HG03064 (cell line): ENCODE measurements around the gene ARIH1.

Experiments
- ATAC-seq: cut with Tn5 transposase; IDR thresholded peaks from one replicate; pipeline ENCODE4 v1.9.1; 2021; ENCODE audit warnings: low read depth; ENCODE audit not compliant: unreplicated experiment

Gene ARIH1

DNA sequence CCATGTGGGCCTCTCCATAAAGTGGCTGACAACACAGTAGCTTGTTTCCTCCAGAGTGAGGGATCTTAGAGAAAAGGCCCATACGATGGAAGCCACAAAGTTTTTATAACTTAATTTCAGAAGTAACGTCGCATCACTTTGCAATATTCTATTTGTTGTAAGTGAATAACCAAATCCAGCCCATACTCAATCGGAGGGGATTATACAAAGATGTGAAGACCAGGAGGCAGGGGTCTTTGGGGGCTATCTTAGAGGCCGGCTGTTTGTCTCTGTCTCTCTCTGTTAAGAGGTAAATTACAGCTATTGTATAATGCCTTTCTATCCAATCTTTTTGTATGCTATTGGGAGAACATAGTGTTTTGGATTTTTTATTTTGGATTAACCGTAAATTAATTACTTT lies 9.1 kb downstream of the ARIH1 start:
- no peak for ATAC-seq

DNA sequence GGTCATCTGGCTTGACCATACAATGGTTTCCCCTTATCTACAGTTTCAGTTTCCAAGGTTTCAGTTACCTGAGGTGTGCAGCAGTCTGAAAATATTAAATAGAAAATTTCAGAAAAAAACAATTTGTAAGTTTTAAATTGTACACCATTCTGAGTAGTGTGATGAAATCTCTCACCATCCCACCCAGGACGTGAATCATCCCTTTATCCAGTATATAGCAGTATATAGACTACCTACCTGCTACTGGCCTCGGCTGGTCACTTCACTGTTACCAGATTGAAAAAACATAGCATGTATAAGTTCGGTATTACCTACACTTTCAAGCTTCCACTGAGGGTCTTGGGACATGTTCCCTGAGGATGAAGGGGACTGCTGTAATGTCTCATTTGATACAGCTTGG lies 12.0 kb downstream of the ARIH1 start:
- ATAC-seq: no peak

DNA sequence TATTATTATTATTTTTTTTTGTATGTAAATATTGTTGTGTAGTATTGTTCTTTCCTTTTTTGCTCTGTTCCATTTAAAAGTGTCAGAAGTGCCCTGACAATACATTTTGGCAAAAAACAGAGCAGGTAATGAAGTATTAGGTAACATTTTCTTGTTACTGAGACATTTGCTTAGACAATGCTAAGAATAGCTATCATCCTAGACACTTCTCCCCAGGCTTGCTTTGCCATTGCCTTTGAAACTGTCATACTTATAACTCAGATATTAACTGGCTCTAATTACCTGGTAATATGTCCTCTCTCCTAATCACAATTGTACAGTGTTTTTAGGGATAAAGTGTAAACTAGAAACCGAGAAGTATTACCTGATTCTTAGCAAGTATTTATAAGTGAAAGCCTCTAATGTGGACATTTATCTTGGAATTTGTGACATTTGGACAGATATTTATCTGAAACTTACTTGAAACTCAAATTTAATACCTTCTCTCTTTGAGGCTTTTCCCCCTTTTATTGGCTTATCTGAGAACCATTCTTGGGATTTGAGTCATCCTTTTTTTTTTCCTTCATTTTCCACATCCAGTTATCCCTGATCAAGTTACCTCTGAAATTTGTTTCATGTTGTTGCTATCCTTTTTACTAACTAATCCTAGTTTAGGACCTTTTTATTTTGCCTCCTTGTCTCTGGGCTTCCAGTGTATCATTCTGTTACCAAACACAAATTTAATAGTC lies 13.1 kb downstream of the ARIH1 start:
- no peak for ATAC-seq

DNA sequence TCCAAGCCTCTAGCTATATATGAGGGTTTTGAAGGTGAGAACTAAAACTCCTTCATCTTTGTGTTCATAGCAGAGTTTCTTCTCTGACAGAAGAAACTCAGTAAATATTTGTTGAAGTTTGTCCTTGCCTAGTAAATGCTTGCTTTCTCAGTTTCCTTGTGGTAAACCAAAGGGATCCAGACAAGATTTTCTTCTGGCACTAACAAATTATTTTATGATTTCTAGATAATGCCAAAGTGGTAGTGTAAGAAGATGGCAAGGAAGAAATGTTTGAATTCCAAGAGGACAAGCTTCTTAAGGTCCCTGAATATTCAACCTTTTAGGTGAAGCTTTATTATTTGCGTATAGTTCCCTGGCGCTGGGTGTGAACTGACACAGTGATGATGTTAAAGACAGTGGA lies 14.4 kb downstream of the ARIH1 start:
- ATAC-seq: no peak

DNA sequence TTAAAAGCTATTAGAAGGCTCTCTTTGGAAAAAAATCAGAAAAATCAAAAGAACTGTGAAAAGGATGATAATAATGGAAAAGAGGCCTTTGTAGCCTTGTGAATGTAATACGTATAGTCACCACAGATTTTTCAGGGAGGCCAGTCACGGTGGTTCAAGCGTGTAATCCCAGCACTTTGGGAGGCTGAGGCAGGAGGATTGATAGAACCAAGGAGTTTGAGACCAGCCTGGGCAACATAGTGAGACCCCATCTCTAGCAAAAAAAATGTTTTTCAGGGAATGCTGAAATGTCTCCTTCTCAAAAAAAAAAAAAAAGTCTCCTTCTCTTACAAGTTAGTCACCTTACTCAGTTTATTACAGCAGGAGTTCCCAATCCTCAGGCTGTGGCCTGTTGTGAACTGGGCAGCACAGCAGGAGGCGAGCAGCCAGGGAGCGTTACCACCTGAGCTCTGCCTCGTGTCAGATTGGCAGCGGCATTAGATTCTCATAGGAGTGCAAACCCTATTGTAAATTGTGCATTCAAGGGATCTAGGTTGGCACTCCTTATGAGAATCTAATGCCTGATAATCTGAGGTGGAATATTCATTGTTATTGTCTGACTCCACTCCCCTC lies 15.9 kb downstream of the ARIH1 start:
- no peak for ATAC-seq

DNA sequence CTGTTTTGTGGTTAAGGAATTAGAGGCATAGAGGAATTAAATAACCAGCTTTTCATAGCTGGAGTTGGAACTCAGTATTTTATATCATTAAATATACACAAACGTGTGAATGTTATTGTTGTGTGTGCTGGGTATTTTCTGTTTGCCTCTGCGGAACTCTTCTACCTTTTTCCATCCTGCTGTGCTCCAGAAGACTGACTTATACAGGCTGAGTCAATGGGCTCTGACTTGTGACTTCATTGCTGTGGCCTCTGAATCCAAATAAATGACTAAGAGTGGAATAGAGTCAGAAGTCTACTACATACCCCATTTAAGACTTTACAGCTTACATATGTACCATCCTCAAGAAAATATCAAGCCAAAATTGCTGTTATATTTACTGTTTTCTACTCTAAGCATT lies 17.6 kb downstream of the ARIH1 start:
- ATAC-seq: no peak

DNA sequence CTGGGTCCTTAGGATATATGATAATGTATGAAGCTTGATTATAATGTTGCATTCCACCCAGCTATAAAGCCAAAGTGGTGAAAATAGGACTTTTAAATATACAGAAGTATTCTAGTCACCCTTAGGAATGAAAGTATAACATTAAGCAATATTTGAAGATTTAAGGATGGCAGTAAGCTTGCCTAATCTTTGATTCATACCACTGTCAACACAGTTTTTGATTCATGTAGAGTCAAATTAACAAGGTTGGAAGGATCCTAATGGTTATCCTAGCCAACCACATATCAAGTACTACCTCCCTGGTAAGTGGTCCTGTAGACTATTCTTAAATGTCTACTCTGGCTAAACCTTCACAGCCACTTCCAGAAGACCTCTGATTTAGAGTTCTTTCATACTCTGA lies 18.6 kb downstream of the ARIH1 start:
- no peak for ATAC-seq

DNA sequence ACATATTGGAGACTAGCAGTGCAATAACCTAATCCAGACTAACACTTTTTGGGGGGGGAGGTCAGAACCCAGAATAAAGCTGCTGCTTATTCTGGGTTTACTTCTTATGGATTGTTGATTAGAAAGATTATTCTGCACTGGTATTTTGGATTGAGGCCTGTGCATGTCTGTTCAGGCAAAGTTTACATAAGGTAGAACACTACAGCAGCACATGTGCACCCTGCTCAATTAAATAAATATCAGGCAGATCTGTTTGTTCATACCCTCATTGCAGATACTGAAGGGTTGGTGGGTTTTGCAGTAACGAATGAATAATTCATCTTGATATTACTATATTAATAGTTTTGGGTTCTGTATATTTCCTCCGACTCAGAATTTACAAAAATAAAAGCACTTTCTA lies 19.1 kb downstream of the ARIH1 start:
- ATAC-seq: no peak

DNA sequence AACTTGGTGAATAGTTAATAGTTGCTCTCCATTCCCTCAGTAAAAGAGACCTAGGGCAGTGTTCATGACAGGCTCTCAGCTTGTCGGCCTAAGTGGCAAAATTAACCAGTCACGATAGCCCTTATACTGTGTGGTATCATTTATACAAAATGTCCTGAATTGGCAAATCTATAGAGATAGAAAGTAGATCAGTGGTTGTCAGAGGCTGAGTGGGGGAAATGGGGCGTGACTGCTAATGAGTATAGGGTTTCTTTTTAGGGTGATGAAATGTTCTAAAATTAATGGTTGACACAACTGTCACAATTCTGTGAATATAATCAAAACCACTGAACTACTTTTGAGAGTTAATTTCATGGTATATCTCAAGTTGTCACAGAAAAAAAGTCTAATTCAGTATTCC lies 20.9 kb downstream of the ARIH1 start:
- no peak for ATAC-seq

DNA sequence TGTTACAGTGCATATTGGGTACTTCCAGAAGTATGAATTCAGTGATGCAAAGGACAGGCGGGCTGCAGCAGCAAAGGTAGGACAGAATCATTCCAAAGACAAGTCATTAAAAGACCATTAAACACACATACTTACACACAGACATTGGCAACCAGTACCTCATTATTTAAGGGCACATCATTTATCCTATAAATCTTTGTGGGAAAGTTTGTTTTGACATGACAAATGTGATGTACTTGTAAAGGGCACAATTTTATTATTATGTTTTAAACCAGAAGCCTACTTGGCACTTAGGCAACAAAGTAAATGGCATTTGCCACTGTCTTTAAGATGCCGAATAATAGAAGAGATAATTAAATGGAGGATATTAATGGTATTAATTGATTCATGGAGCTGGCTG lies 22.7 kb downstream of the ARIH1 start:
- no peak for ATAC-seq

DNA sequence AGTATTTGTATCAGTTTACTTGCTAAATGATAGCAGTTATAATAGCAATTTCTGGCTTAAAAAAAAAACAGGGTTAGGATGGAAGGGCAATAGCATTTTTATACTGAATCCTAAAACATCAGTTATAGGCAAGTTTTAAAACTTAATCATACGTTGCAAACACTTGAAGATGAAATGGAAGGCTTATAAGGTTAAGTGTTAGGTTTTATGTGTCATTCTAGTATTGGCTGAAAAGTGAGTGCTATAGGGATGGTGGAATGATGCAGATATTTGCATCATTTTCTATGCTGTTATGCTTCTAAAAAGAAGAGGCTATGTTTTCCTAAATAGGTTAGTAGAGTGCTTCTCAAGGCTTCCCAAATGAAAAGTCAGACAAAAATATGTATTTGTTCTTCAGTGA lies 23.3 kb downstream of the ARIH1 start:
- no peak for ATAC-seq

DNA sequence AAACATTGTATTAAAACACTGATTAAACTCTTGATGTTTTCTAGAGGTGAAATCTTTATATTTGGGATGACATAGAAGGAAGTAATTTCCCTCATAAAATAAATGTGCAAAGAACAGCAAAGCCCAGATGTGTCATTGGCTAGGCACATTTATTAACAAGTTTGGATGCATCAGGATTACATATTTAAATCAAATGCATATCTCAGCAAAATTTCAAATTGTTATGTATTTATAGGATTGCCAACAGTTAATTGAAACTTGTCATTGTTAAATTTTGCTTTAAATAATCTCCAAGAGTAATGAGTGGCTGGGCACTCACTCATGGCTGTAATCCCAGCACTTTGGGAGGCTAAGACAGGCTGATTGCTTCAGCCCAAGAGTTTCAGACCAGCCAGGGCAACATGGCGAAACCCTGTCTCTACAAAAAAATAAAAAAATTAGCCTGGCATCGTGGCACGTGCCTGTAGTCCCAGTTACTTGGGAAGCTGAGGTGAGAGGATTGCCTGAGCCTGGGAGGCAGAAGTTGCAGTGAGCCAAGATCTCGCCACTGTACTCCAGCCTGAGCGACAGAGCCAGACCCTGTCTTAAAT lies 28.2 kb downstream of the ARIH1 start:
- ATAC-seq: no peak

DNA sequence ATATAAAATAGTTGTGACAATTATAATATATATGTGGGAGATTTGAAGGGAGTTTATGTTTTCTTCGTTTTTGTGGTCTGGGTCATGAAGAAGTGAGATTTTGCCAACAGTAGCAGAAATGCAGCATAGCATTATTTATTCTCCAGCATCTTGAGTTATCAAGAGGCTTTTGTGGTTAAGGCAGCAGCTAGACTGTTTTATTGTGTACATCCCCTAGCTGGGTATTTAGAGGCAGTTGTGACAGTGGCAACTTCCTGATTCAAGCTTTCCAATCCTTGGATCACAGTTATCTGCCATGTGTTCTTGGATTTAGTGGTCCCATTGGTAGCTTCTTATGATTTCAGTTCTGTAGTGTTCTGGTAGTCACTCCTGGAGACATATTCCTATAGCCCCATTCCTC lies 29.0 kb downstream of the ARIH1 start:
- ATAC-seq: no peak

DNA sequence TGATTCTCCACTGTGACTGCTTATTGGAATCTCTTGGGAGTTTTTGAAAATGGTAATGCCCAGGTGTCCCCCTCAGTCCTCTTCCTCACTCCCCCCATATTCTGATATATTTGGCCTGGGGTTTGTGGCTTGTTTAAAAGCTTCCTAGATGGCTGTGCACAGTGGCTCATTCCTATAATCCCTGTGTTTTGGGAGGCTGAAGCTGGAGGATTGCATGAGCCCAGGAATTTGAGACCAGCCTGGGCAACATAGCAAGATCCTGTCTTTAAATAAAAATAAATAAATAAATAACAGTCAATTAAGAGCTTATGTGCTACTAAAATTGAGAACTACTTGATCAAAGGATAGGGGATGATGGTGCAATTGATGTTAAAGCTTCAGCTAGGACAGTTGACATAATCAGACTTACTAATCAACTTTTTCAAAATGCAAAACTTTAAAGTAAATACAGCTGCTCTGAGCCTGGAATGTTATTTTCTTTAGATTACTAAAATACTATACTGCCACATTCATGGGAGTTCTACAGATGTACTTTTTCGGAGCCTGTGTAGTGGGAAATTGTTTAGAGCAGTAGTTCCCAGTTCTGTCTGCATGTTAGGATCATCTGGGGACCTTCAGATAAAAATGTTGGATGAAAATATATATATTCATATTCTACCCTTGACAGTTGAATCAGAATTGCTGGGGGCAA lies 33.4 kb downstream of the ARIH1 start:
- no peak for ATAC-seq

DNA sequence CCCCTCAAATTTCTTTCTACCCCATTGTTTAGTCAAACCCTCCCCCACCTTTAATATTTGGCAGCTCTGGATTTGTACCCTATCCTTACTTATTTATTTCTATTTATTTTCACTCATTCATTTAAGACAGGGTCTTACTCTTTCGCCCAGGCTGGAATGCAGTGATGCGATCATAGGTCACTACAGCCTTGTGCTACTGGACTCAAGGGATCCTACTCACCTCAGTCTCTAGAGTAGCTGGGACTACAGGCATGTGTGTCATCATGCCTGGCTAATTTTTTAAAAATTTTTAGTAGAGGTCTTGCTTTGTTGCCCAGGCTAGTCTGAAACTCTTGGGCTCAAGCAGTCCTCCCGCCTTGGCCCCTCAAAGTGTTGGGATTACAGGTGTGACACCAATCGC lies 35.4 kb downstream of the ARIH1 start:
- no peak for ATAC-seq

DNA sequence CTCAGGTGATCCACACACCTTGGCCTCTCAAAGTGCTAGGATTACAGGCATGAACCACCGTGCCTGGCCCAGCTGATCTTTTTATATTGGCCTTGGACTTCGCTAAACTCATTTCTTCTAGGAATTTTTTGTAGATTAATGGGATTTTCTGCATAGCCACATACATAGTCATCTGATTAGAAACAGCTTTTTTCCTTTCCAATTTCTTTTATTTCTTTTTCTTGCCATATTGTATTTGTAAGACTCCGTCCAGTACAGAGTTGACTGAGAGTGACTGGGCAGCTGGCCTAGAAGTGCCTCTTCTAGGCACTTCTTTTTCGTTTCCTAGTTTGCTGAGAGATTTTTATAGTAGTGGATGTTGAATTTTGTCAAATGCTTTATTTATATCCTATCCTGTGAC lies 37.4 kb downstream of the ARIH1 start:
- no peak for ATAC-seq

DNA sequence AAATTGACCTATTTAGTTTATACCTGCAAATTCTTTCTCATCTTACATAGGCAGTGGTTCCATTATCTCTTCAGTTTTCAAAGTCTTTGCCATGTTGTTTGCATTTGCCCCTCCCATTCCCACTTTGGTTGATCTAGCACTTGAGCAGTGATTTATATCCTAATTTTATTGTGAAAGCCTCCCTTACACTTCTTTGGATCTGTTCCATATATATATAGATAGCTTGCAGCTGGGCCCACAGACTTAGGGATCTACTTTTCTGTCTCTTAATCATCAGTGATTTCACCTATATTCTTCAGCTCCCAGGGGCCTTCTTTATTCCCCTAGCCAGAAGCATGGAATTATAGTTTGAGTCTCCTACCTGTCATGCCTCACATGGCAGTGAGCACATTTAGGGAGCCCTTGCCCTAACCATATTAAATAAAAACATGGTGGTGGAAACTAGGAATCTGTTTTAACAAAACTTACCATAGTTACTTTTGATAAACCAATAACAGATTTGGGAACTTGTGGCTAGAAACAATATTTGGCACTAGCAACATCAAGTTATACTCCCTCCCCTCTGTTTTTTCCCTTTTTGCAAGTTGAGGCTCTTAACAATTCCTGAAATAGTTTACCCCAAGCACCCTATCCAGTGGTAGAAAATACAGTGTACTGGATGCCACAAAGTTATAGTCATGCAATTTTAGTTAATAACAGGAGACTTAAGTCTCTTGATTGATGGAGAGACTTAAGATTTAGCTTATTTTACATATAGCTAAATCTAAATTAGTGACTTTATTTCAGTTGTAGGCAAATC lies 41.7 kb downstream of the ARIH1 start:
- no peak for ATAC-seq

DNA sequence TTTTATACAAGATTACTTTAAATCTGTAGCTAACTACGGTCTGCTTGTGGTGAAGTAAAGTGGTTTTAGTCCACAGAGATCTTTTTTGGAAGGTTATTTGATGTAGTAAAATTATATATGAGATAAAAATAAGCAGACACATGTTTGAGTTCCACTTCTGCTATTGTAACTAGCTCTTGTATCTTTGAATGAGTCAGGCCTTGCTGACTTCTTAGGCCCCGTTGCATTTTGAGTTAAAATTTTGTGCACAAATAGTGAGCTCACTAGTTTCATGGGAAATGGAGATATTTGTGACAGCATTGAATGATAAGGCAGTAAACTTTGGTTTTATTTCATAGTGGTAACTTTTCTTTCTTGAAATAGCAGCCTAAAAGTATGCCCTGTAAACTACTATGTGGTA lies 42.6 kb downstream of the ARIH1 start:
- no peak for ATAC-seq

DNA sequence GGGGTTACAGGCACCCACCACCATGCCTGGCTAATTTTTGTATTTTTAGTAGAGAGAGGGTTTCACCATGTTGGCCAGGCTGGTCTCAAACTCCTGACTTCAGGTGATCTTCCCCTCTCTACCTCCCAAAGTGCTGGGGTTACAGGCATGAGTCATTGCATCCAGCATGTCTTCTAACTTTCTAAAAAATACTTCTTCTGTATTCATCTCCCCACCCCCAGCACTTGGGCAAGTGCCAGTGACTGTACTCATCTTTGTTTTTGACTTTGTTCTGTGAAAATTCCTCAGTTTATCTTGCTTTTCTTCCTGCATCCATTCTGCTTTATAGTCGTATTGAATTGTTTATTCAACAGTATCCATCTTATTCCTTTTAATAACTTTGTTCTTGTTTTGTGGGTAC lies 47.6 kb downstream of the ARIH1 start:
- ATAC-seq: no peak

DNA sequence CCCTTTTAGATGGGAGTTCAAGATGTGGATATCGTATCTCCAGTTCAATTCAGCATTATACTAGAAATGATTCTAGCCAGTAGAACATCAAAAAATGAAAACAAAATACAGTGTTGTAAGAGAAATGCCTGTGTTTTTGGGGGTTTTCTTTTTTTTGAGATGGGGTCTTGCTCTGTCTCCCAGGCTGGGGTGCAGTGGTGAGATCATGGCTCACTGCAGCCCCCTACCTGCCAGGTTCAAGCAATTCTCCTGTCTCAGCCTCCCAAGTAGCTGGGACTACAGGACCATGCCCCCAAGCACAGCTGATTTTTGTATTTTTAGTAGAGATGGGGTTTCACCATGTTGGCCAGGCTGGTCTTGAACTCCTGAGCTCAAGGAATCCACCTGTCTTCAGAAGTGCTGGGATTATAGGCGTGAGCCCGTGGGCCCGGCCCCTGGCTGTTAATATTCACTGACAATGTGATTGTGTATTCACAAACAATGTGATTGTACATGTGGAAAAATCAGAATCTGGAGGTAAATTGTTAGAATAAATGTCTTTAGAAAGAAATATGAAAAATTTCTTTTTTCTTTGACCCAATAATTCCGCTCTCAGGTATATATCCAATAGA lies 59.0 kb downstream of the ARIH1 start:
- no peak for ATAC-seq

DNA sequence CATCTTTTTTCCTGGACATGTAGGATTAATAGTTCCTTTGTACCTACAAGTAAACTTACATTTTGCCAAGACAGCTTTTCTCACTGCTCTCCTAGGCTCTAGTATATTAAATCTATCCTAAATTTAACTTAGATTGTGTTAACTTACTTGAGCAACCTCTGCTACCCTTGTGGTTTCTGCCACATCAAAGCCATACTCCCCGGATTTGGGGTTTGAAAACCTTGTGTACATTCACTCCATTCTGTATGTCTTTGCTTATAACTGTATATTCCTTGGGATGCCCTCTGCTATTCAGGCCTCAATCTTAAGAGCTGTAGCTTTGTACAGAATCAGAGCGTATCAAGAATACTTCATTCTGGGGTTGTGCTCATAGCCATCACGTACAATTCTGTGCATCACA lies 60.4 kb downstream of the ARIH1 start:
- ATAC-seq: no peak
